Measurements from ENCODE around the gene CXXC5. TPM values are rescaled to one million over a fixed set of nuclear protein-coding genes. Genes with fewer than 3 reads are reported as not detected.

The CXXC5 gene
- total RNA-seq, 1 experiment from 2014 or later, result 97.2 TPM

GRCh38 chr5:139652788-139653241 lies 4.7 kb downstream of the CXXC5 start:
- peaks cover 66% of the 10 kb centered on the region for H3K4me1 Mint-ChIP-seq
- H3K9me3 Mint-ChIP-seq, result no peaks in the 10 kb centered on the region
- peak overlapping the region; percentile 33 for H3K27ac Mint-ChIP-seq
- ChIA-PET CTCF (interaction anchor here (1.0 to 9.5 kb wide), 8 partner anchors 17 to 316 kb away, joined by 4 to 235 read pairs (median 8); no protein-coding TSS in a partner anchor), POLR2A (interaction anchor here (1.2 to 1.7 kb wide), 2 partner anchors 15 to 58 kb away, joined by 4 read pairs; no protein-coding TSS in a partner anchor)
- DNase-seq (ENCODE audit: low spot score) (no peak), ATAC-seq (no peak)
- no peaks in the 10 kb centered on the region for H3K27me3 Mint-ChIP-seq (ENCODE audit: low read depth)
- no peaks in the 10 kb centered on the region for H3K36me3 Mint-ChIP-seq
- TF ChIP-seq ZSCAN18 (CRISPR knock-in tag; IDR thresholded peaks at IDR 0.05) (no peak), ZNF219 (CRISPR knock-in tag; IDR thresholded peaks at IDR 0.05; ENCODE audit: borderline replicate concordance) (no peak), FOXP4 (CRISPR knock-in tag; IDR thresholded peaks at IDR 0.05) (no peak), JAZF1 (CRISPR knock-in tag; IDR thresholded peaks at IDR 0.05) (no peak), SOX15 (CRISPR knock-in tag; IDR thresholded peaks at IDR 0.05) (no peak), CBFB (CRISPR knock-in tag; IDR thresholded peaks at IDR 0.05; ENCODE audit: low read depth) (no peak), ZNF416 (CRISPR knock-in tag; IDR thresholded peaks at IDR 0.05) (no peak), AR (CRISPR knock-in tag; IDR thresholded peaks at IDR 0.05) (no peak)
- peak overlapping the region; percentile 98 for H3K4me3 Mint-ChIP-seq

- Mint-ChIP-seq H3K27ac (peak overlapping the region; percentile 54), H3K4me3 (peak overlapping the region; percentile 30), H3K36me3 (no peaks in the 10 kb centered on the region), H3K27me3 (ENCODE audit: low read depth) (no peaks in the 10 kb centered on the region), H3K9me3 (no peaks in the 10 kb centered on the region), H3K4me1 (peaks cover 73% of the 10 kb centered on the region)
- DNase-seq (ENCODE audit: low spot score) (no peak), ATAC-seq (peak; percentile 4)
- ChIA-PET POLR2A (interaction anchor here (1.0 to 1.7 kb wide), 4 partner anchors 11 to 58 kb away, joined by 3 to 4 read pairs (median 4); no protein-coding TSS in a partner anchor), CTCF (interaction anchor here (0.7 to 9.5 kb wide), 7 partner anchors 14 to 122 kb away, joined by 3 to 235 read pairs (median 6); no protein-coding TSS in a partner anchor)
- TF ChIP-seq ZNF121 (CRISPR knock-in tag; IDR thresholded peaks at IDR 0.05), result peak; percentile 50
- no peak for TF ChIP-seq GRHL2 (CRISPR knock-in tag; IDR thresholded peaks at IDR 0.05; ENCODE audit: insufficient replicate concordance, severe bottlenecking)
- peak; percentile 72 for TF ChIP-seq PRDM15 (CRISPR knock-in tag; IDR thresholded peaks at IDR 0.05)
- no peak for TF ChIP-seq ZNF219 (CRISPR knock-in tag; IDR thresholded peaks at IDR 0.05; ENCODE audit: borderline replicate concordance)
- no peak for TF ChIP-seq E2F1 (CRISPR knock-in tag; IDR thresholded peaks at IDR 0.05)
- TF ChIP-seq SMAD3 (CRISPR knock-in tag; IDR thresholded peaks at IDR 0.05; ENCODE audit: borderline replicate concordance), result no peak
- TF ChIP-seq ETV6 (CRISPR knock-in tag; IDR thresholded peaks at IDR 0.05), result peak; percentile 56; the same call in 1 of the 2 replicates
- TF ChIP-seq NFYB (CRISPR knock-in tag; conservative IDR thresholded peaks at IDR 0.05; ENCODE audit: low read depth), result no peak
- TF ChIP-seq CDX4 (CRISPR knock-in tag; IDR thresholded peaks at IDR 0.05; ENCODE audit: borderline replicate concordance), result no peak
- TF ChIP-seq NR2C2 (CRISPR knock-in tag; IDR thresholded peaks at IDR 0.05), result no peak
Observed at GRCh38 chr5:139653616-139654015, 5.5 kb downstream of the CXXC5 start.
